ENCODE measurements around the gene RFTN1. TPM values are rescaled to one million over a fixed set of nuclear protein-coding genes. Genes with fewer than 3 reads are reported as not detected.

Gene RFTN1
- polyA plus RNA-seq, 3 donors = 17.4 to 28.0 (median 27.2) TPM

DNA sequence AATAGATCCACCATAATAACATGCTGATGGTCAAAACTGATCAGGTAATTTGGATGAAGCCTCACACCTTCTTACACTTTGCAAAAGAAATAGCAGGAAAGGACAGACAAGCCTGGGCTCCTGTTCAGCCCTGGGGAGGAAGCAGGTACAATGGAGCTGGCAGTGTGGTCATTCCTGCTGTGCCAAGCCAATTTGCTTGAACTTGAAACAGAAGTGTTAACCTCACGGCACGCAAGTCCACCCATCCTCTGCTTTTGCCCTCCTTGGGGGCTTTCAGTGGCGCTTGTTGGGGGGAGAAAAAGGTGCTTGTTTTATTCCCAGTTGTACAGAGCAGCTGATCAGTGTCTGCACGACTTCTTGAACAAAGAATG lies 36.8 kb upstream of the RFTN1 start:
- Histone ChIP-seq H3K4me3 (replicated peaks in 1 of 3; ENCODE audit: low read depth in 2 of 3, low read length in 3 of 3) (no peak overlapping the region), H3K36me3 (replicated peaks in 1 of 2; ENCODE audit: control insufficient read depth in 1 of 2, insufficient read depth in 2 of 2, low read length in 2 of 2) (no peaks in the 10 kb centered on the region), H4K20me1 (ENCODE audit: insufficient read depth, low read length) (no peaks in the 10 kb centered on the region), H3K4me1 (ENCODE audit: control insufficient read depth in 1 of 2, insufficient read depth in 2 of 2, low read length in 2 of 2) (no peaks in the 10 kb centered on the region), H3K27ac (ENCODE audit: low read depth in 1 of 2, low read length in 2 of 2) (no peak overlapping the region), H3K4me2 (replicated peaks; ENCODE audit: extremely low read depth, low read length, poor library complexity, severe bottlenecking) (no peak overlapping the region), H3K79me2 (ENCODE audit: insufficient read depth, low read length) (no peaks in the 10 kb centered on the region), H3K9ac (ENCODE audit: insufficient read depth, low read length, poor library complexity, severe bottlenecking) (no peak overlapping the region), H3K9me3 (replicated peaks in 1 of 2; ENCODE audit: control insufficient read depth in 1 of 2, insufficient read depth in 1 of 2, low read length in 2 of 2) (no peaks in the 10 kb centered on the region), H3K27me3 (ENCODE audit: control insufficient read depth in 2 of 2, insufficient read depth in 2 of 2, low read length in 2 of 2) (no peaks in the 10 kb centered on the region), H2AFZ (ENCODE audit: insufficient read depth, low read depth, low read length, poor library complexity, severe bottlenecking) (no peak overlapping the region)
- Mint-ChIP-seq H3K27me3 (ENCODE audit: low read depth in 3 of 3) (peaks cover 0 to 2% (median 0%) of the 10 kb centered on the region in 3 donors), H3K4me1 (peaks cover 2% of the 10 kb centered on the region), H3K36me3 (no peaks in the 10 kb centered on the region), H3K4me3 (no peak overlapping the region), H3K27ac (no peak overlapping the region), H3K9me3 (no peaks in the 10 kb centered on the region)
- no CpG with 5 or more reads among the region's 4 CpGs for WGBS (ENCODE audit: insufficient coverage)
- no peak for DNase-seq
- intact Hi-C loops (cut with micrococcal nuclease) = loop anchor here (2.0 to 5.0 kb wide), 3 partner anchors 257 to 283 kb away; partner anchors contain the start of gene OXNAD1 (in 2 of the 2)
- TF ChIP-seq, protein P1, sequence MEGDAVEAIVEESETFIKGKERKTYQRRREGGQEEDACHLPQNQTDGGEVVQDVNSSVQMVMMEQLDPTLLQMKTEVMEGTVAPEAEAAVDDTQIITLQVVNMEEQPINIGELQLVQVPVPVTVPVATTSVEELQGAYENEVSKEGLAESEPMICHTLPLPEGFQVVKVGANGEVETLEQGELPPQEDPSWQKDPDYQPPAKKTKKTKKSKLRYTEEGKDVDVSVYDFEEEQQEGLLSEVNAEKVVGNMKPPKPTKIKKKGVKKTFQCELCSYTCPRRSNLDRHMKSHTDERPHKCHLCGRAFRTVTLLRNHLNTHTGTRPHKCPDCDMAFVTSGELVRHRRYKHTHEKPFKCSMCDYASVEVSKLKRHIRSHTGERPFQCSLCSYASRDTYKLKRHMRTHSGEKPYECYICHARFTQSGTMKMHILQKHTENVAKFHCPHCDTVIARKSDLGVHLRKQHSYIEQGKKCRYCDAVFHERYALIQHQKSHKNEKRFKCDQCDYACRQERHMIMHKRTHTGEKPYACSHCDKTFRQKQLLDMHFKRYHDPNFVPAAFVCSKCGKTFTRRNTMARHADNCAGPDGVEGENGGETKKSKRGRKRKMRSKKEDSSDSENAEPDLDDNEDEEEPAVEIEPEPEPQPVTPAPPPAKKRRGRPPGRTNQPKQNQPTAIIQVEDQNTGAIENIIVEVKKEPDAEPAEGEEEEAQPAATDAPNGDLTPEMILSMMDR (IDR thresholded peaks at IDR 0.05) = no peak

GRCh38 chr3:16548721-16549120 lies 35.2 kb upstream of the RFTN1 start:
- Histone ChIP-seq H3K4me2 (replicated peaks; ENCODE audit: extremely low read depth, low read length, poor library complexity, severe bottlenecking) (no peak overlapping the region), H3K9ac (ENCODE audit: insufficient read depth, low read length, poor library complexity, severe bottlenecking) (no peak overlapping the region), H3K27me3 (ENCODE audit: control insufficient read depth in 2 of 2, insufficient read depth in 2 of 2, low read length in 2 of 2) (no peaks in the 10 kb centered on the region), H3K36me3 (replicated peaks in 1 of 2; ENCODE audit: control insufficient read depth in 1 of 2, insufficient read depth in 2 of 2, low read length in 2 of 2) (no peaks in the 10 kb centered on the region), H3K79me2 (ENCODE audit: insufficient read depth, low read length) (no peaks in the 10 kb centered on the region), H3K4me1 (ENCODE audit: control insufficient read depth in 1 of 2, insufficient read depth in 2 of 2, low read length in 2 of 2) (no peaks in the 10 kb centered on the region), H3K9me3 (replicated peaks in 1 of 2; ENCODE audit: control insufficient read depth in 1 of 2, insufficient read depth in 1 of 2, low read length in 2 of 2) (no peaks in the 10 kb centered on the region), H2AFZ (ENCODE audit: insufficient read depth, low read depth, low read length, poor library complexity, severe bottlenecking) (no peak overlapping the region), H3K4me3 (replicated peaks in 1 of 3; ENCODE audit: low read depth in 2 of 3, low read length in 3 of 3) (no peak overlapping the region), H3K27ac (ENCODE audit: low read depth in 1 of 2, low read length in 2 of 2) (no peak overlapping the region), H4K20me1 (ENCODE audit: insufficient read depth, low read length) (no peaks in the 10 kb centered on the region)
- H3K27ac Mint-ChIP-seq = no peak overlapping the region
- no peak for DNase-seq
- no peaks in the 10 kb centered on the region for H3K36me3 Mint-ChIP-seq
- TF ChIP-seq, protein P1 (IDR thresholded peaks at IDR 0.05) = no peak
- H3K9me3 Mint-ChIP-seq = no peaks in the 10 kb centered on the region
- H3K4me3 Mint-ChIP-seq = no peak overlapping the region
- H3K4me1 Mint-ChIP-seq = peaks cover 2% of the 10 kb centered on the region
- intact Hi-C loops (cut with micrococcal nuclease) = no loop called here
- no CpG with 5 or more reads among the region's 4 CpGs for WGBS (ENCODE audit: insufficient coverage)
- peaks cover 0 to 3% (median 2%) of the 10 kb centered on the region in 3 donors for H3K27me3 Mint-ChIP-seq (ENCODE audit: low read depth in 3 of 3)
